Measurements from ENCODE around the gene ABLIM3. TPM values are rescaled to one million over a fixed set of nuclear protein-coding genes. Genes with fewer than 3 reads are reported as not detected.

Gene ABLIM3
- total and polyA plus RNA-seq, 10 of the 15 experiments (the other 5 are each of a cell fraction or from before 2014, with no cell fraction given) = 0.03 TPM; not detected in 9

- TF ChIP-seq E4F1 (IDR thresholded peaks at IDR 0.05; ENCODE audit: borderline replicate concordance, partially characterized antibody) (no peak), NFIC (IDR thresholded peaks at IDR 0.05; ENCODE audit: low read depth, low read length) (no peak), ZSCAN29 (IDR thresholded peaks at IDR 0.05) (no peak)
Measured at GRCh38 chr5:149224282-149224681, 83.0 kb downstream of the ABLIM3 start (continued).

GRCh38 chr5:149227168-149227826 lies 86.0 kb downstream of the ABLIM3 start:
- WGBS (ENCODE audit: insufficient coverage, insufficient replicate concordance, low lambda C conversion rate, missing lambda C conversion rate) = 40% methylated on average over 2 of the region's 2 CpGs
- ChIA-PET CTCF (no interaction called here), RAD21 (ENCODE audit: unreplicated experiment) (no interaction called here), SMC1A (ENCODE audit: uncharacterized antibody, unreplicated experiment) (interaction anchor here (1.0 kb wide), 1 partner anchor 52 kb away, joined by 3 read pairs; no protein-coding TSS in a partner anchor), POLR2A (no interaction called here)
- Histone ChIP-seq H2AFZ (ENCODE audit: control insufficient read depth, low read depth, low read length) (no peak overlapping the region), H3K4me3 (no peak overlapping the region), H3K27ac (ENCODE audit: control insufficient read depth, insufficient read depth) (no peak overlapping the region), H3K79me2 (ENCODE audit: control insufficient read depth, insufficient read depth, low read length) (no peaks in the 10 kb centered on the region), H3K27me3 (replicated peaks in 1 of 2; ENCODE audit: control insufficient read depth in 2 of 2, insufficient read depth in 2 of 2, low read length in 1 of 2) (peaks cover 2 to 3% of the 10 kb centered on the region in 2 experiments; a peak in 3 of 4 replicates), H3K9me3 (replicated peaks; ENCODE audit: control insufficient read depth, insufficient read depth, low read length) (no peaks in the 10 kb centered on the region), H3K36me3 (ENCODE audit: control insufficient read depth in 2 of 2, insufficient read depth in 2 of 2, low read length in 1 of 2) (no peaks in the 10 kb centered on the region), H3K4me1 (ENCODE audit: control insufficient read depth, insufficient read depth, low read length) (no peaks in the 10 kb centered on the region), H4K20me1 (ENCODE audit: control insufficient read depth, insufficient read depth) (no peaks in the 10 kb centered on the region), H3K4me2 (ENCODE audit: control insufficient read depth, insufficient read depth) (no peak overlapping the region), H3K9ac (ENCODE audit: control insufficient read depth, insufficient read depth, low read length) (no peak overlapping the region)
- DNase-seq (ENCODE audit: low read depth, low spot score) (no peak), ATAC-seq (no peak), FAIRE-seq (no peak)
- BruUV-seq (replicated peaks) = no TSS peak
- intact Hi-C loops (cut with micrococcal nuclease; ENCODE audit: unreplicated experiment) (no loop called here), in situ Hi-C loops (cut with MboI) (no loop called here)
- TF ChIP-seq CHD1 (IDR thresholded peaks at IDR 0.05; ENCODE audit: low read depth, low read length) (no peak), ZNF384 (IDR thresholded peaks at IDR 0.05; ENCODE audit: borderline replicate concordance, low read depth, low read length) (no peak), STAT3 (IDR thresholded peaks at IDR 0.05; ENCODE audit: low read depth, low read length) (no peak), POLR2AphosphoS5 (IDR thresholded peaks at IDR 0.05; ENCODE audit: low read length) (no peak), IKZF1 (conservative IDR thresholded peaks at IDR 0.05) (no peak), SUPT20H (IDR thresholded peaks at IDR 0.05; ENCODE audit: borderline replicate concordance, control insufficient read depth, low read depth, low read length) (no peak), TCF12 (IDR thresholded peaks at IDR 0.05; ENCODE audit: low read depth, low read length) (no peak), USF1 (IDR thresholded peaks at IDR 0.05; ENCODE audit: borderline replicate concordance, extremely low read length, insufficient read depth, low read depth, low read length) (no peak), SUZ12 (IDR thresholded peaks at IDR 0.05; ENCODE audit: unreplicated experiment) (no peak), MEF2A (IDR thresholded peaks at IDR 0.05; ENCODE audit: insufficient read depth, low read depth, low read length) (no peak), ZBTB33 (IDR thresholded peaks at IDR 0.05) (no peak), BCL3 (IDR thresholded peaks at IDR 0.05; ENCODE audit: borderline replicate concordance, insufficient read depth, low read depth, low read length, poor library complexity, severe bottlenecking) (no peak), TAF1 (IDR thresholded peaks at IDR 0.05; ENCODE audit: borderline replicate concordance, low read depth, low read length) (no peak)
